Activated CD4-positive, alpha-beta memory T cell treated with anti-CD3 and anti-CD28 coated beads for 36 hours (primary cell): Measurements from ENCODE around the gene LRRC4B. TPM values are rescaled to one million over a fixed set of nuclear protein-coding genes. Genes with fewer than 3 reads are reported as not detected.

Source experiments
- CTCF ChIA-PET: fragments of 350-600 bp; sonication (Branson Sonifier 250); formaldehyde crosslinking; loops from one replicate; lab custom pipeline; 2021; ENCODE audit warnings: antibody characterized with exemption, inconsistent platforms; lab: Charles Lee
- POLR2A ChIA-PET: fragments of 350-600 bp; sonication (Branson Sonifier 250); formaldehyde crosslinking; loops from one replicate; lab custom pipeline; 2021; ENCODE audit warnings: antibody characterized with exemption; lab: Charles Lee
- DNase-seq: peaks from one replicate; pipeline ENCODE4 v3.0.0-alpha.2; 2020
- H3K27ac Mint-ChIP-seq: one replicate; pipeline ENCODE4 v1.8.0; 2021; ENCODE audit warnings: mixed read lengths
- H3K27me3 Mint-ChIP-seq: one replicate; pipeline ENCODE4 v1.8.0; 2021; ENCODE audit warnings: mixed read lengths
- H3K36me3 Mint-ChIP-seq: one replicate; pipeline ENCODE4 v1.8.0; 2021; ENCODE audit warnings: mixed read lengths
- H3K4me1 Mint-ChIP-seq: one replicate; pipeline ENCODE4 v1.8.0; 2021; ENCODE audit warnings: low read depth, mixed read lengths
- H3K4me3 Mint-ChIP-seq: one replicate; pipeline ENCODE4 v1.8.0; 2021; ENCODE audit warnings: mild to moderate bottlenecking, mixed read lengths
- H3K9me3 Mint-ChIP-seq: one replicate; pipeline ENCODE4 v1.8.0; 2021; ENCODE audit warnings: mixed read lengths
- intact Hi-C: fragments of 100-400 bp; cut with micrococcal nuclease; formaldehyde crosslinking; loops from one replicate; pipeline ENCODE4 v1.15.1; 2023
- total RNA-seq, 2 experiments: library from RNA; stranded (reverse); gene quantifications; one replicate each; pipeline ENCODE4 v1.2.3, GENCODE V29; 2021

Gene LRRC4B
- total RNA-seq, 2 experiments from 2014 or later, result not detected

DNA sequence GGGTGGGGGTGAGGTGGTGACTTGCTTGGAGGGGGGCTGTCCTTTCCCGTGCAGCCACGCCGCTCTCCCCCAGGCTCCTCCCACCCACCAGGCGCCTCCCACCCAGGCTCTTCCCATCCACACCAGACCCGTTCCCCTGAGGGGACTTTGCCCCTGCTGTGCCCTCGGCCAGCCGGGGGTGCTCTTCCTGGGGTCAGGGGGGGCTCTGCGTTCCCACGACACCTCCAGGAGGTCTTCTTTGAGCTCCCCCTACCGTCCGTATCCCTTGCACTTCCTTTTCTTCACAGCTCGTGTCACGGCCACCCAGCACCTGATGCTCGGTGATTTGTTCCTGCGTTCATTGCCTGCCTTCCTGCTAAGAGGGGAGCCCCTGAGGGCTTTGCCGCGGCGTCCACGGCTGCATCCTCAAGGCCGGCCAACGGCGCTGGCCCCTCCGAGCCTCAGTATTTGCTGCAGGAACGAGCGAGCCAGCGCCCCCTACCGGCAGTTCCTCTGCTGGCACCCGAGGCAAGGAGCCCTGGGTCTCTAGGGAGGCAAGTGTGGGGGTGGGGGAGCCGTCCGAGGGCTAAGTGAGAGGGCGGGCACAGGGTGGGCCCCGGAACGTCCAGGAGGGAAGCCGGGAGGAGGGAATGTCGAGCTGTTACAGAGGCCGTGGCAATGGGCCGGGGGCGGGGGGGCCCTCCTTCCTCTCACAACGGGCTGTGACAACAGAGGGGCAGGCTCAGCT, 11.8 kb downstream of the LRRC4B start:
- no peaks in the 10 kb centered on the region for H3K9me3 Mint-ChIP-seq
- POLR2A ChIA-PET, result no interaction called here
- intact Hi-C loops, result loop anchor here (5.0 kb wide), 1 partner anchor 199 kb away; no protein-coding TSS in a partner anchor
- peak; percentile 86 for DNase-seq
- no peaks in the 10 kb centered on the region for H3K36me3 Mint-ChIP-seq
- H3K27me3 Mint-ChIP-seq, result peaks cover 57% of the 10 kb centered on the region
- CTCF ChIA-PET, result interaction anchor here (0.5 to 7.9 kb wide), 36 partner anchors 9 to 490 kb away, joined by 3 to 77 read pairs (median 4); partner anchors contain the start of genes JOSD2 and NR1H2
- H3K4me1 Mint-ChIP-seq, result peaks cover 8% of the 10 kb centered on the region
- peak overlapping the region; percentile 81 for H3K4me3 Mint-ChIP-seq
- H3K27ac Mint-ChIP-seq, result no peak overlapping the region

DNA sequence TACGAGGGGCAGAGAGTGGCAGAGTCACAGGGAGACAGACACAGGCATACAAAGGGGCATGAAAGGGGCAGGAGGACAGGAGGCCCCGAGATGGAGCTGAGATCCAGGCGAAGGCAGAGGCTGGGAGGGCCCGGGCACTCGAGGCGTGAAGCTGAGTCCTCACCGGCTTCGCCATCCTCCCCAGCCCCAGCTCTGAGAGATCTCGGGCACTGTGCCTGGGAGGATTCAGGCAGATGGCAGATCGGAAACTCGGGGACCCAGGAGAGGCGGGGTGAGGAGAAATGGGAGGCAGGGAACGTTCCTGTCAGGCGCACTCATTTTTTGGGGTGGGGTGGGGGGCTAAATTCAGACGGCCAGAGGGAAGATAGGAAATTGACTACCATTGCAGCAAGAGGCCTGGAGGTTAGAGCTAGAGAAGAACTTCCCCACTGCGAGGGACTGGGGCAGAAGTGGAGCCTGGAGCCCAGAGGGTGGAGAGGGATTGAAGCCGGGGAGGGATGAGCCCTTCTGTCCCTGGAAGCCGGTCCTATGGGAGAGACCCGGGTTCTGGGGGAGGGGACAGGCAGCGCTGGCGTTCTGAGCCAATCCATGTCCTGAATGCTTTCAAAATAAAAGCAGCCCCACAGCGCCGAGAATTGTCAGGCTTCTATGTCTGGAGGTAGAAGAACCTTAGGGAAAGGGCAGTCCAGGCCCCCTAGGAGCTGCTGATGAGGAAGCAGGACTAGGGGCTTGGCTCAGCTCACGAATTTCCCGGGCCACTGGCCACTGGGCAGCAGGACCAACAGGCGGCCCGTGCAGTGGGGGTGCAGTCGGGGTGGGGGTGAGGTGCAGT, 12.6 kb downstream of the LRRC4B start:
- no peak for DNase-seq
- Mint-ChIP-seq H3K36me3 (no peaks in the 10 kb centered on the region), H3K4me1 (peaks cover 8% of the 10 kb centered on the region), H3K4me3 (peak overlapping the region; percentile 81), H3K27ac (no peak overlapping the region), H3K27me3 (peaks cover 57% of the 10 kb centered on the region), H3K9me3 (no peaks in the 10 kb centered on the region)
- intact Hi-C loops, result loop anchor here (5.0 kb wide), 1 partner anchor 198 kb away; no protein-coding TSS in a partner anchor
- ChIA-PET CTCF (interaction anchor here (0.5 to 7.9 kb wide), 34 partner anchors 9 to 491 kb away, joined by 3 to 77 read pairs (median 4); partner anchors contain the start of genes JOSD2 and NR1H2), POLR2A (no interaction called here)

DNA sequence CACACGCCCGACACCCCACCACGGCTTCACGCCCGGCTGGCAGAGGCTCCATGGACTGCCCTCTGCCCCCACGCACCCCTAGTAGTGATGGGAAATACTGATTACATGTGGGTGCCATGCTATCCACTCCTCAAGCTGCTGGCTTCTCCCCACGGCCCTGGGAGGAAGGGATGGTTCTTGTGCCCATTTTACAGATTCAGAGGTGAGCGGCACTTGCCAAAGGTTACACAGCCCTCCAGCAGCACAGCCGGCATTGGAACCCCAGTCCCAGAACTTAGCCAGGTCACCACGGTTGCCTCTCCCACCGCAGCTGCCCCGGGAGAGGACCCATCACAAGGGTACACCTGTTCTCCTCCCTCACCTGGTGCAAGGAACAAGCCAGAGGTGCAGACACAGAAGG, 13.2 kb downstream of the LRRC4B start:
- ChIA-PET CTCF (interaction anchor here (0.6 to 7.9 kb wide), 9 partner anchors 10 to 791 kb away, joined by 4 to 77 read pairs (median 13); no protein-coding TSS in a partner anchor), POLR2A (no interaction called here)
- Mint-ChIP-seq H3K4me1 (peaks cover 8% of the 10 kb centered on the region), H3K27ac (no peak overlapping the region), H3K4me3 (no peak overlapping the region), H3K36me3 (no peaks in the 10 kb centered on the region), H3K9me3 (no peaks in the 10 kb centered on the region), H3K27me3 (peaks cover 64% of the 10 kb centered on the region)
- DNase-seq, result no peak
- intact Hi-C loops, result loop anchor here (5.0 kb wide), 1 partner anchor 198 kb away; no protein-coding TSS in a partner anchor

DNA sequence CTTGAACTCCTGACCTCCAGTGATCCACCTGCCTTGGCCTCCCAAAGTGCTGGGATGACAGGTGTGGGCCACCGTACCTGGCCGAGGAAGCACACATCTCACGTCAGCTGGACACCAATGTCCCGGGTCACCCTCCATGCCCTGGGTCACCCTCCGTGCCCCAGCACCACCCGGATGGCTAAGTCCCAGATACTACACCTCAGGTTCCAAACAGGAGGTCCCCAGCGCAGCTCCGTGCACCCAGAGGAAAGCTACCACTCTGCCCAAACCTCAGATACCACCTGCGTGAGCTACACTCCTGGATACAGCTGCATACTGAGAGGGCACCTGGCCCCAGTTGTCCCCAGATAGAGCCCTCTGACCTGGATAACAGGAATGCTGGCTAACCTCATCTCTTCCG, 14.0 kb downstream of the LRRC4B start:
- H3K9me3 Mint-ChIP-seq, result no peaks in the 10 kb centered on the region
- ChIA-PET POLR2A (no interaction called here), CTCF (interaction anchor here (0.7 to 7.9 kb wide), 2 partner anchors 18 to 214 kb away, joined by 4 to 77 read pairs; no protein-coding TSS in a partner anchor)
- peaks cover 64% of the 10 kb centered on the region for H3K27me3 Mint-ChIP-seq
- H3K4me3 Mint-ChIP-seq, result no peak overlapping the region
- H3K27ac Mint-ChIP-seq, result no peak overlapping the region
- peaks cover 8% of the 10 kb centered on the region for H3K4me1 Mint-ChIP-seq
- DNase-seq, result no peak
- H3K36me3 Mint-ChIP-seq, result no peaks in the 10 kb centered on the region
- intact Hi-C loops, result no loop called here

DNA sequence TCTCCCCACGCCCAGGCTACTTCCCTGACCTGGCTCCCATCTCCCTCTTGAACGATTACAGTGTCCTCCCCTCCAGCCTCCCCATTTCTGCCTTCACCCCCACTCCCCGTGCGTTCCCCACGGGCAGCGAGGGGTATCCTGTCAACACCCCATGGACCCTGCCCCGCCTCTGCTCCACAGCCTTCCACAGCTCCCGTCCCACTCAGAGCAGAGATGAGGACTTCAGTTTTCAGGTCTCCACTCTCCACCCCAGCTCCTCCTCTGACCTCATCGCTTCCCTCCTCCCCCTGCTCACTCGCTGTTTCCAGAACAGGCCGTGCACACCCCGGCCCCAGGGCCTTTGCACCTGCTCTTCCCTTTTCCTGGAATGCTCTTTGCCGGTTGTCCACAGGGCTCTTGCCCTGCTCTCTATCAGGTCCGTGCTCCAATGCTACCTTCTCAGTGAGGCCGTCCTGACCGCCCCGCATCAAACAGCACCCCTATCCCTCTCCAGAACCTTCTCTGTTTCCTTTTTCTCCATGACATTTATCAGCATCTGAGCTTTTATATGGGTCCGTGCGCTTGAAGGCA, 15.0 kb downstream of the LRRC4B start:
- peaks cover 8% of the 10 kb centered on the region for H3K4me1 Mint-ChIP-seq
- no peak for DNase-seq
- no peak overlapping the region for H3K27ac Mint-ChIP-seq

DNA sequence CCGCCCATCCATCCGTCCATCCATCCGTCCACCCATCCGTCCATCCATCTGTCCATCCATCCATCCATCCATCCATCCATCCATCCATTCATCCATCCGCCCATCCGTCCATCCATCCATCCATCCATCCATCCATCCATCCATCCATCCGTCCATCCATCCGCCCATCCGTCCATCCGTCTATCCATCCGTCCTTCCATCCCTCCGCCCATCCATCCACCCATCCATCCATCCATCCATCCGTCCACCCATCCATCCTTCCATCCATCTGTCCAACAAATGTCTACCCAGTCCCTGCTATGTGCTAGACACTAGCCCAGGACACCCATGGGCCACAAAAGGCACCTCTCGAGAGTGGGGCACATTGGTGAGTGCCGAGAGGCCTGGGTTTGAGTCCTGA, 15.7 kb downstream of the LRRC4B start:
- H3K9me3 Mint-ChIP-seq, result no peaks in the 10 kb centered on the region
- no peak overlapping the region for H3K27ac Mint-ChIP-seq
- H3K4me3 Mint-ChIP-seq, result no peak overlapping the region
- peaks cover 60% of the 10 kb centered on the region for H3K27me3 Mint-ChIP-seq
- ChIA-PET POLR2A (no interaction called here), CTCF (interaction anchor here (7.9 kb wide), 1 partner anchor 16 kb away, joined by 77 read pairs; no protein-coding TSS in a partner anchor)
- intact Hi-C loops, result no loop called here
- H3K4me1 Mint-ChIP-seq, result peaks cover 8% of the 10 kb centered on the region
- H3K36me3 Mint-ChIP-seq, result no peaks in the 10 kb centered on the region
- no peak for DNase-seq

More for the DNA sequence above, 15.0 kb downstream of the LRRC4B start:
- Mint-ChIP-seq H3K36me3 (no peaks in the 10 kb centered on the region), H3K27me3 (peaks cover 60% of the 10 kb centered on the region), H3K4me3 (no peak overlapping the region), H3K9me3 (no peaks in the 10 kb centered on the region)
- POLR2A ChIA-PET, result no interaction called here
- CTCF ChIA-PET, result interaction anchor here (7.9 kb wide), 1 partner anchor 17 kb away, joined by 77 read pairs; no protein-coding TSS in a partner anchor
- intact Hi-C loops, result no loop called here

DNA sequence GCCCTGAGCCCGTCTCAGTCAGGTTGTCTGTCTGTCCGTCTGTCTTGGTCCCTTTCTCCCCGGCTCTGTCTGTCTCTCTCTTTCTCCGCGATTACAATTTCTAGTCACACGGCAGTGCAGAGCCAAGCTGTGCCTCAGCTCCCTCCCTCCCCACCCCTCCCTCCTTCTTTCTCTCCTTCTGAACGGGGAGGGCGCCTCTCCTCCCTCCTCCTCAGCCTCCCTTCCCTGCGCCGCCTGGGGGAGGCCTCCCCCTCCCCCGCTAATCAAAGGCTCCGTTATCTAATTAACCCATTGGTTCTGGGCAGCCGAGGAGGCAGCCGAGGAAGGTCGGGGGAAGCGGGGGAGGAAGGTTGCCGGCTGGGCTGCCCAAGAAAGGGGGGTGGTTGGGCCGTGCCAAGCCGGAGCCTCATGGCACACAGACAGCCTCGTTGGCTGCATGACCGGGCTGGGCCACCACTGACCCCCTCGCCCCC, 16.5 kb downstream of the LRRC4B start:
- no peak overlapping the region for H3K27ac Mint-ChIP-seq
- no peaks in the 10 kb centered on the region for H3K9me3 Mint-ChIP-seq
- H3K36me3 Mint-ChIP-seq, result no peaks in the 10 kb centered on the region
- peaks cover 58% of the 10 kb centered on the region for H3K27me3 Mint-ChIP-seq
- ChIA-PET POLR2A (no interaction called here), CTCF (no interaction called here)
- no peak for DNase-seq
- H3K4me3 Mint-ChIP-seq, result no peak overlapping the region
- intact Hi-C loops, result no loop called here
- peaks cover 8% of the 10 kb centered on the region for H3K4me1 Mint-ChIP-seq

DNA sequence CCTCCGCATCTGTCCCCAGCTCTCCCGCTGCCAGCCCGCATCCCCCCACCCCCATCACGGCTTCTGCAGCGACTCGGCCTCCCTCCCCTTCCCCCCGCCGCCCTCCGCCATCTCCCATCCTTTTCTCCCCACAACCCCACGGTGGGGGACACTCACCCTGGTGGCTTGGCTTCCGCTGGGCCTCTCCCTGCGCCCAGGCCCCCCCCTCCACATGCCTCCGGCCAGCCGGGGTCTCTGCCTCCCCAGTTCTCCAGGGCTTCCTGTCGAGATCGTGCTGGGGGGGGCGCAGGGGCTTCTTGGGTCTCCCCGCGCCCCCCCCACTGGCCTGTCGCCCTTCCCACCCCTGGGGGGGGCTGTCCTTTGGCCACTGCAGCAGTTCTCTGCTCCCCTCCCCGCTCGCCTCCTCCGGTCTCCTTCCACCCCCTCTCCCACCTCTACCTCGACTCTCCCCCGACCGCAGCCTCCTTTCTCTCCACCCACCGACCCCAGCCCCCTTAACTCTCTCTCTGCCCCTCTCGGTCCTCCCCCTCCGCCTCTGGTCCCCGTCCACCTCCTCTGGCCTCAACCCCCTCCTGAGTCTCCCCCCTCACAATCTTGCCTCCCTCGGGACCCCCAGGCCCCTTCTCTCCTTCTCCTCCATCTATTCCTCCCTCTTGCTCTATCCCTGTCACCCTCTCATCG, 17.1 kb downstream of the LRRC4B start:
- DNase-seq, result no peak
- Mint-ChIP-seq H3K27ac (no peak overlapping the region), H3K27me3 (peaks cover 54% of the 10 kb centered on the region), H3K36me3 (no peaks in the 10 kb centered on the region), H3K4me1 (peaks cover 5% of the 10 kb centered on the region), H3K9me3 (no peaks in the 10 kb centered on the region), H3K4me3 (no peak overlapping the region)
- ChIA-PET CTCF (no interaction called here), POLR2A (no interaction called here)
- intact Hi-C loops, result no loop called here

DNA sequence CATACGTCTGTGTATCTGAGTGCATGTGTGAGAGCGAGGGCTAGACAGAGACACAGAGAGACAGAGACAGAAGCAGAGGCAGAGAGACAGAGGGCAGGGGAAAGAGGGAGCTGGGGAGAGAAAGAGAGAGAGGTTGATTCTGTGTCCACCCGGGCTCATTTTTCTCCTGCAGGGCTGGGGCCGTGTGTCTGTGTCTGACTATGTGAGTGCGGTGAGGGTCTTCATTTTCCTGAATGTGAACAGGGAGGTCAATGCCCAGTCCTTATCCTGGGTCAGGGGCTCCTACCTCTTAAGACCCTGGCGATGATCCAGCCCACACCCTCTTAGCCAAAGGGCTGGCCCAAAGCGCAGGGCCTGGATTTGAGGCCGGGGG, 17.7 kb downstream of the LRRC4B start:
- H3K27ac Mint-ChIP-seq, result no peak overlapping the region
- no peak overlapping the region for H3K4me3 Mint-ChIP-seq
- ChIA-PET POLR2A (no interaction called here), CTCF (no interaction called here)
- intact Hi-C loops, result no loop called here
- no peaks in the 10 kb centered on the region for H3K9me3 Mint-ChIP-seq
- H3K36me3 Mint-ChIP-seq, result no peaks in the 10 kb centered on the region
- peaks cover 2% of the 10 kb centered on the region for H3K4me1 Mint-ChIP-seq
- peaks cover 52% of the 10 kb centered on the region for H3K27me3 Mint-ChIP-seq
- DNase-seq, result no peak

DNA sequence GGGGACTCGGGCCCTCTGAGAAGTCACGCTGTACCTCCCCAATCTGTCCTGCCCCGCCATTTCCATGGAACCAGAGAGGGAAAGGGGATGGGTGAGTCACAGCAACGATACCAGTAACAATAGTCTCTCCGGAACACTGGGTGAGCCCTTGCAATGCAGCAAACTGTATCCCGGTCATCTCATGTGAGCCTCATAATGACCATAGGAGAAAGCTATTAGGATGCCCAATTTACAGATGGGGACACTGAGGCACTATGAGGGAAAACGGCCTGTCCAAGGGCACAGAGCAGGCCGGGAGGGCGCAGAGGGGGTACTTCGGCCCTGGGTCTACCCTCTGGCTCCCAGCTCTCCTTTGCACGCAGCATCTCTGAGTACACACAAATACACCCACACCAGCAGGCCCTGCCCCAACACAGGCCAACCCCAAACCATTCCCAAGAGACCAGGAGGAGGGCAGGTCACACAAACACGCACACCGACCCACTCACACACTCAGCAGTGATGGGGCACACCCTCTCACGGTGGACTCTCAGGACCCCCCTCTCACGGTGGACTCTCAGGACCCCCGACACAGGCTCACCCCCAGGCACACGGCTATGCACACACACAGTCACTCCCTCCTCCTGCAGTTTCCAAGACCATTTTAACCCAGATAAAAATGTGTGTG, 18.2 kb downstream of the LRRC4B start:
- CTCF ChIA-PET, result no interaction called here
- POLR2A ChIA-PET, result no interaction called here
- Mint-ChIP-seq H3K27ac (no peak overlapping the region), H3K9me3 (no peaks in the 10 kb centered on the region), H3K36me3 (no peaks in the 10 kb centered on the region), H3K4me1 (no peaks in the 10 kb centered on the region), H3K4me3 (no peak overlapping the region), H3K27me3 (peaks cover 47% of the 10 kb centered on the region)
- intact Hi-C loops, result no loop called here
- no peak for DNase-seq
